HG02759 (cell line): ENCODE measurements around the gene OR6Q1.

Experiments used
- ATAC-seq: cut with Tn5 transposase; IDR thresholded peaks from one replicate; pipeline ENCODE4 v1.9.1; 2021; ENCODE audit warnings: mild to moderate bottlenecking, moderate library complexity; ENCODE audit not compliant: unreplicated experiment

OR6Q1 gene

GRCh38 chr11:58057481-58057880, 26.7 kb downstream of the OR6Q1 start:
- no peak for ATAC-seq

DNA sequence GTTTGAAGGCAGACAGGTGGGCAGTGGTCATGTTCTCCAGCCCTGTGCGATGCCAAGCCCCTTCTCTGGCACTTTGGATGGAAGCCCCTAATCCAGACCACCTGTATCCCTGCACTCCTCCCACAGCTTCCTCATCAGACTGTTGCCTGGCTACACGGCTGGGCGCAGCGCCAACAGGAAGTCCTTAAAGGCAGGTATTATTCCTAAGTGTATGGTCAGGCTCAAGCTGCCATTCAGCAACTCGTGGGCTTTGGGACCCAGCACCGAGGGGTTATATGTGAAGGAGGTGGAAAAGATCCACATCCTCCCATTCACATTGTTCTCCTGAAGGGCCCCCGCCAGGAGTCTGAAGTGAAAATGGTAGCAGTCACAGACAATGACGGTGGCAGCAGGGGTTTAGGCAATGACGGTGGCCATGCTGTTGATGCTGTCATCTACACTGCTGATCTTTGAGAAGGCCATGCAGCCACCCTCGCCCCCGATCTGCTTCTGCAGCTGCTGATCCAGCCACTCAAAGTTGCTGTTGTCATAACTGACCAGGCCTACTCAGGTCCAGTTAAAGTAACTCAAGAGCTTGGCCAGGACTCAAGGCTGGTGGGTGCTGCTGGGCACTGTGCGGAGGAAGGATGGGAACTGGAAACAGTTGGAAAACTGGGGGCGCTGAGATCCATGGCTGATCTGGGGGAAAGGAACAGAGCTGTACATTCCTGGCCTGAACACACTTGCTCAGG, 27.7 kb downstream of the OR6Q1 start:
- ATAC-seq = no peak

GRCh38 chr11:58059007-58059350, 28.2 kb downstream of the OR6Q1 start:
- ATAC-seq = no peak

DNA sequence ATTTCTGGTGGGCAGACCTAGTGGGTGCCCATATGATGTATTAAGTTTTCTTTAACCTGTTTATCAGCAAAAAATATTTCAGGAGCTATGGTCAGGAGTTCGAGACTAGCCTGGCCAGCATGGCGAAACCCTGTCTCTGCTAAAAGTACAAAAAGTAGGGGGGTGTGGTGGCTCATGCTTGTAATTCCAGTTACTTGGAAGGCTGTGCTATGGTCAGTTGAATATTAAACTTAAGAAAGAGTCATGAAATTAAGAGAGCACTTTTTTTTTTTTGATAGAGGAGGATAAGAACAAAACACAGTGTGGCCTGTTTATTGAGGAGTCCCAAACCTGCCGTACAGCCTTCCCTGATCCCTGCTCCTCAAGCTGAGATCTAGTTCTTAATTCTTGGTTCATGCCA, 29.8 kb downstream of the OR6Q1 start:
- ATAC-seq = no peak

- no peak for ATAC-seq
Measured at GRCh38 chr11:58060939-58061672, 30.4 kb downstream of the OR6Q1 start.

DNA sequence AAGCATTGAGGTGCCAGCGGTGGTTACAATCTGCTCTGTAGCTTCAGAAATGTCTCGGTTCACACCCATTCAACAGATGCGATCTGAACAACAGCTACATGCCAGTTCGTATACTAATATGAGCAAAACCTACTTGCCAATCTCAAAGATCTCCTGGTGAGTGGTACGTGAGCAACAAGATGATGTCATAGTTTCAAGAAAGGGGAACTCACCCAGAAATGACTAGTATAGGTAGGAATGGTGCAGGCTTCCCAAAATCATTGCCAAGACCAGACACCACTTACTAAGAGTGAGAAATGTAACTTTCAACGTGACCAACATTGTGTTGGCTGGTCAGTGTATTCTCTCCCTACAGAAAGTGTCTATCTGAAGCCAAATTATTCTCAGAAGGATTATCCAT, 31.1 kb downstream of the OR6Q1 start:
- ATAC-seq = no peak

DNA sequence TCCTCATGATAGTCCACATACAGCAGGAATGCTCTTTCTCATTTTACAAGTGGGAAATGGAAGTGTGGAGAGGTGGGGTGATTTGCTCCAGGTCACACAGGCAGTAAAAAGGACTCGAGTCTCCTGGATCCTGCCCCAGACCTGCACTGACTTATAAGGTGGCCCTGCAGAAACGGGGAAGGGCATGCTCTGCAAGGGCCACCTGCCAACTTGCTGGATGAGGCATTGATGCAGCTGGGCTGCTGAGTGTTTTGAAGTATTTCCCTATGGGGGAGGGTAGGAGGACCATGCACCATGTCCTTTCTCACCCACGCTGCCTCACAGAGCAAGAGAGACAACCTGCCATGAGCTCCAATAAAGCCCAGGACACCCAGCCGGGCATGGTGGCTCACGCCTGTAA, 36.9 kb downstream of the OR6Q1 start:
- ATAC-seq = no peak

- ATAC-seq = no peak
Measured at GRCh38 chr11:58068655-58069054, 37.9 kb downstream of the OR6Q1 start.

GRCh38 chr11:58070585-58070984, 39.8 kb downstream of the OR6Q1 start:
- no peak for ATAC-seq

GRCh38 chr11:58075781-58076180, 45.0 kb downstream of the OR6Q1 start:
- ATAC-seq = no peak
